HG03469 (cell line): Measurements from ENCODE around the gene CMTM7.
"Not testable (repeated sequence)": the region's sequence is repeated elsewhere in the genome, so short reads cannot be mapped to it uniquely, and the experiment has no call there.

Experiments
- ATAC-seq: cut with Tn5 transposase; IDR thresholded peaks from one replicate; pipeline ENCODE4 v1.9.1; 2021; ENCODE audit warnings: mild to moderate bottlenecking, moderate library complexity, moderate number of reproducible peaks; ENCODE audit not compliant: unreplicated experiment

The CMTM7 gene

GRCh38 chr3:32379831-32380500 lies 11.7 kb upstream of the CMTM7 start:
- no peak for ATAC-seq

GRCh38 chr3:32381922-32382321 lies 9.7 kb upstream of the CMTM7 start:
- no peak for ATAC-seq

GRCh38 chr3:32383136-32383711 lies 8.4 kb upstream of the CMTM7 start:
- no peak for ATAC-seq

GRCh38 chr3:32384938-32385337 lies 6.7 kb upstream of the CMTM7 start:
- ATAC-seq = no peak

- ATAC-seq = no peak
Observed at GRCh38 chr3:32387512-32387911, 4.1 kb upstream of the CMTM7 start.

- ATAC-seq = not testable (repeated sequence)
Observed at GRCh38 chr3:32389577-32389976, 2.1 kb upstream of the CMTM7 start.

GRCh38 chr3:32392536-32393302 lies 1.1 kb downstream of the CMTM7 start:
- ATAC-seq = no peak

- ATAC-seq = no peak
Observed at GRCh38 chr3:32395496-32395895, 3.8 kb downstream of the CMTM7 start.

GRCh38 chr3:32397941-32398340 lies 6.3 kb downstream of the CMTM7 start:
- no peak for ATAC-seq

GRCh38 chr3:32398531-32398930 lies 6.9 kb downstream of the CMTM7 start:
- no peak for ATAC-seq

GRCh38 chr3:32399030-32399620 lies 7.5 kb downstream of the CMTM7 start:
- ATAC-seq = no peak

- no peak for ATAC-seq
Observed at GRCh38 chr3:32401126-32401525, 9.5 kb downstream of the CMTM7 start.

- ATAC-seq = no peak
Observed at GRCh38 chr3:32401556-32402081, 10.0 kb downstream of the CMTM7 start.

- ATAC-seq = no peak
Observed at GRCh38 chr3:32403663-32404062, 12.0 kb downstream of the CMTM7 start.

GRCh38 chr3:32404714-32405113 lies 13.1 kb downstream of the CMTM7 start:
- ATAC-seq = no peak

GRCh38 chr3:32405155-32405554 lies 13.5 kb downstream of the CMTM7 start:
- ATAC-seq = no peak

- no peak for ATAC-seq
Observed at GRCh38 chr3:32405711-32406323, 14.2 kb downstream of the CMTM7 start.

- ATAC-seq = no peak
Observed at GRCh38 chr3:32406486-32407408, 15.1 kb downstream of the CMTM7 start.

- no peak for ATAC-seq
Observed at GRCh38 chr3:32410367-32411246, 19.0 kb downstream of the CMTM7 start.
